Measurements from ENCODE around the gene SOS1. TPM values are rescaled to one million over a fixed set of nuclear protein-coding genes. Genes with fewer than 3 reads are reported as not detected.

SOS1 gene
- total RNA-seq, 1 donor from 2014 or later: 14.1 TPM

DNA sequence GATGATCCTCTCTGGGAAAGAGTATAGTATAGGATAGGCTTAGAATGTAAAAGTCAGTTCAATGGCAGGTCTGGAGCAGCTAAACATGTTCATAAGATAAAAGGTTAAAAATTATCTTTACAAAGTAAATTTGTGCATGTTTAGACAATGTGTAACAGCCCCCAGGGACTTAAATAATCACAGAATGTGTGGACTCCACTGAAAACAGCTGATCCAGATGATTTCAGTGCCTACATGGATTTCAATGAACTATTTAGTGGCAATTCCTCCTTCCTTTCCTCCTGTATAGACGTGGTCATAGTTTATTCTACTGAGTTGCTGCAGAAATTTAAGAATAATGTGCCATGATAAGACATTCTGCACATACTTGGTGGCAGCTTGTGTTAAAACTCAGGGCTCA is 188.3 kb downstream of the SOS1 start:
- no peak overlapping the region for H3K4me3 ChIP-seq (ENCODE audit: low read length in 3 of 3)
- H3K27ac ChIP-seq (ENCODE audit: low read depth, low read length): no peak overlapping the region
- H3K9ac ChIP-seq (ENCODE audit: low read depth in 1 of 3, low read length in 3 of 3): no peak overlapping the region
- H3K9me3 ChIP-seq (ENCODE audit: control insufficient read depth in 3 of 3, low read length in 3 of 3): no peaks in the 10 kb centered on the region
- no peaks in the 10 kb centered on the region for H3K27me3 ChIP-seq (ENCODE audit: control insufficient read depth in 3 of 3, insufficient read depth in 3 of 3, low read length in 3 of 3)
- H3K4me1 ChIP-seq (ENCODE audit: control insufficient read depth in 3 of 3, insufficient read depth in 3 of 3, low read length in 3 of 3): no peaks in the 10 kb centered on the region
- no peaks in the 10 kb centered on the region for H3K36me3 ChIP-seq (ENCODE audit: control insufficient read depth in 3 of 3, insufficient read depth in 3 of 3, low read length in 3 of 3)

Small RNAs within 50 kb of the gene (small RNA-seq; reads per million reads assigned to genes)
- gene HSPE1P13 (not detected), gene RF00019 (not detected), gene RN7SL96P (not detected), gene RNU6-198P (not detected)

Other genes starting within 250 kb of the SOS1 start
- 21.9 TPM for gene DHX57, start 245.1 kb downstream of the SOS1 start, total RNA-seq
- 12.0 TPM for gene MORN2, start 245.1 kb downstream of the SOS1 start, total RNA-seq
- gene ARHGEF33, start 231.2 kb downstream of the SOS1 start, total RNA-seq: under 0.01 TPM
- gene CDKL4, start 122.9 kb upstream of the SOS1 start, total RNA-seq: 4.2 TPM

Data from skeletal muscle tissue (tissue), 5 donors.